ENCODE data around the gene CLDN9. TPM values are rescaled to one million over a fixed set of nuclear protein-coding genes. Genes with fewer than 3 reads are reported as not detected.

CLDN9 gene
- total and polyA plus RNA-seq, 9 of the 15 experiments (the other 6 are each of a cell fraction or from before 2014, with no cell fraction given) = 0.12 to 0.44 (median 0.22) TPM; not detected in 4

GRCh38 chr16:2968738-2969544 lies 43.8 kb upstream of the CLDN9 start, which contains the start of gene PAQR4 (continued):
- TF ChIP-seq XRCC4 (IDR thresholded peaks at IDR 0.05; ENCODE audit: extremely low read depth, insufficient read depth, insufficient read length) (no peak), DIDO1 (tag; IDR thresholded peaks at IDR 0.05; ENCODE audit: low read depth) (no peak), PRMT5 (CRISPR knock-in tag; IDR thresholded peaks at IDR 0.05) (peak; percentile 92), ZNF239 (CRISPR knock-in tag; IDR thresholded peaks at IDR 0.05) (no peak), RNF219 (CRISPR knock-in tag; IDR thresholded peaks at IDR 0.05) (no peak), SMARCB1 (IDR thresholded peaks at IDR 0.05; ENCODE audit: insufficient read length, low read depth) (peak; percentile 79), ZBTB2 (IDR thresholded peaks at IDR 0.05) (0 out of 2 replicates have a peak, but pooled peaks have one; percentile 51), ZNF79 (CRISPR knock-in tag; IDR thresholded peaks at IDR 0.05; ENCODE audit: low read depth) (peak; percentile 40; the same call in 1 of the 2 replicates), FOXJ3 (CRISPR knock-in tag; IDR thresholded peaks at IDR 0.05) (no peak), ZKSCAN1 (IDR thresholded peaks at IDR 0.05; ENCODE audit: low read depth, low read length) (no peak; the same call in 1 of the 2 replicates), DPF2 (IDR thresholded peaks at IDR 0.05) (peak; percentile 54; the same call in 1 of the 2 replicates), MAX (CRISPR knock-in tag; IDR thresholded peaks at IDR 0.05) (peak; percentile 77), JUND (IDR thresholded peaks at IDR 0.05; ENCODE audit: borderline replicate concordance, low read depth, low read length) (no peak), JUND (tag; IDR thresholded peaks at IDR 0.05; ENCODE audit: borderline replicate concordance, low read depth, low read length) (no peak; the same call in 2 of the 3 replicates), MXD1 (CRISPR knock-in tag; IDR thresholded peaks at IDR 0.05; ENCODE audit: borderline replicate concordance, poor library complexity, severe bottlenecking) (peak; percentile 26), GTF2B (IDR thresholded peaks at IDR 0.05; ENCODE audit: extremely low read depth, insufficient read length) (no peak), ZNF584 (CRISPR knock-in tag; IDR thresholded peaks at IDR 0.05; ENCODE audit: low read depth) (no peak), HSF4 (CRISPR knock-in tag; IDR thresholded peaks at IDR 0.05; ENCODE audit: borderline replicate concordance) (no peak), RBFOX2 (IDR thresholded peaks at IDR 0.05; ENCODE audit: low read depth, low read length) (peak; percentile 66)
